Esophagus muscularis mucosa (tissue), 3 donors: ENCODE data around the gene C10orf71.

ENCODE experiments used
- EP300 ChIP-seq: sonication (generic); formaldehyde crosslinking; IDR thresholded peaks from one replicate; pipeline ENCODE4 v1.6.1; 2017; ENCODE audit warnings: antibody characterized with exemption
- POLR2A ChIP-seq: fragments of 450-650 bp; IDR thresholded peaks from one replicate; pipeline ENCODE4 v1.6.1; 2017; ENCODE audit warnings: antibody characterized with exemption, moderate library complexity, mild to moderate bottlenecking, low read depth
- POLR2AphosphoS5 ChIP-seq, 2 donors: sonication (generic); formaldehyde crosslinking; IDR thresholded peaks; one replicate each; pipeline ENCODE4 v1.6.1; 2017; ENCODE audit warnings: antibody characterized with exemption in 2 of 2

DNA sequence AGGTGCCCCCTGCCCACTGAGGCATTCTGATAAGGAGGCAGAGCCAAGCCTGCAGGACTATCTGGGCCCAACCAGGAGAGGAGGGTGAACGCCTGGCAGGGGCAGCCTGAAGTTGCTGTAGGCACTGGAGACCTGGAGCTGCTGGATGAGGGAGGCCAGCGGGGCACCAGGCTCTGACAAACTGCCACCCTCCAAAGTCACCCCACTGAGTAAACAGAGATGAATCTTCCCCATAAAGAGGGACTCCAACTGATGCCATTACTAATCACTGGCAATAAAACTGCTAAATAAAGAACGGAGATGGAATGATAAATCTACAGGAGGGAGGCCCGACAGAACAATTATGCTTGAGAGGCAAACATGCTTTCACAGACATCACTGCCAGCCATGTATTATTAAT, 52.7 kb downstream of the C10orf71 start:
- TF ChIP-seq EP300 (no peak), POLR2AphosphoS5 (IDR thresholded peaks at IDR 0.05) (no peak), POLR2A (no peak)
